SK-N-SH treated with all-trans-retinoic acid at 6 μM for 48 hours (cell line): Measurements from ENCODE around the gene ST14.

Experiments
- ARNTL ChIP-seq: fragments of 450-650 bp; formaldehyde crosslinking; IDR thresholded peaks from 2 replicates; pipeline ENCODE4 v1.5.0; 2020; ENCODE audit warnings: low read depth, mild to moderate bottlenecking, moderate library complexity, borderline replicate concordance
- CSDC2 ChIP-seq: fragments of 250-450 bp; sonication (Bioruptor Pico); IDR thresholded peaks from 2 replicates; pipeline ENCODE4 v1.5.0; 2020; ENCODE audit warnings: mild to moderate bottlenecking, moderate library complexity
- GLIS3 ChIP-seq: fragments of 250-450 bp; sonication (Bioruptor Pico); IDR thresholded peaks from 2 replicates; pipeline ENCODE4 v1.5.0; 2020; ENCODE audit warnings: mild to moderate bottlenecking, moderate library complexity
- ISL1 ChIP-seq: fragments of 250-450 bp; sonication (Bioruptor Pico); IDR thresholded peaks from 2 replicates; pipeline ENCODE4 v2.1.2; 2022; ENCODE audit warnings: mild to moderate bottlenecking, moderate library complexity
- POU6F1 ChIP-seq: fragments of 250-450 bp; sonication (Bioruptor Pico); IDR thresholded peaks from 2 replicates; pipeline ENCODE4 v1.8.0; 2021; ENCODE audit warnings: low read depth, mild to moderate bottlenecking, moderate library complexity, borderline replicate concordance
- RARB ChIP-seq: fragments of 250-450 bp; sonication (Bioruptor Pico); IDR thresholded peaks from 2 replicates; pipeline ENCODE4 v1.8.0; 2021; ENCODE audit warnings: mild to moderate bottlenecking, moderate library complexity
- TOX ChIP-seq: fragments of 250-450 bp; sonication (Bioruptor Pico); IDR thresholded peaks from 2 replicates; pipeline ENCODE4 v1.8.0; 2021; ENCODE audit warnings: mild to moderate bottlenecking, moderate library complexity, borderline replicate concordance
- ZC3H10 ChIP-seq: fragments of 250-450 bp; sonication (Bioruptor Pico); IDR thresholded peaks from 2 replicates; pipeline ENCODE4 v1.5.1; 2021; ENCODE audit warnings: mild to moderate bottlenecking, moderate library complexity
- ZFP30 ChIP-seq: fragments of 450-650 bp; formaldehyde crosslinking; IDR thresholded peaks from 2 replicates; pipeline ENCODE4 v1.5.0; 2022; ENCODE audit warnings: mild to moderate bottlenecking, moderate library complexity
- ZNF565 ChIP-seq: fragments of 450-650 bp; formaldehyde crosslinking; conservative IDR thresholded peaks from 2 replicates; pipeline ENCODE4 v1.5.0; 2020; ENCODE audit warnings: low read depth, mild to moderate bottlenecking, moderate library complexity
- ZNF70 ChIP-seq: fragments of 450-650 bp; formaldehyde crosslinking; IDR thresholded peaks from 2 replicates; pipeline ENCODE4 v1.5.0; 2020; ENCODE audit warnings: mild to moderate bottlenecking, moderate library complexity
- ZNF8 ChIP-seq: fragments of 450-650 bp; formaldehyde crosslinking; IDR thresholded peaks from 2 replicates; pipeline ENCODE4 v1.5.0; 2020; ENCODE audit warnings: mild to moderate bottlenecking, moderate library complexity
- TF ChIP-seq, protein P1 (sequence below): fragments of 250-450 bp; sonication (Bioruptor Pico); IDR thresholded peaks from 2 replicates; pipeline ENCODE4 v1.5.1; 2020; ENCODE audit warnings: low read depth, mild to moderate bottlenecking, moderate library complexity
- TF ChIP-seq, protein P2 (sequence below): fragments of 250-450 bp; sonication (Bioruptor Pico); IDR thresholded peaks from 2 replicates; pipeline ENCODE4 v1.8.0; 2020; ENCODE audit warnings: mild to moderate bottlenecking, moderate library complexity, borderline replicate concordance

DNA sequence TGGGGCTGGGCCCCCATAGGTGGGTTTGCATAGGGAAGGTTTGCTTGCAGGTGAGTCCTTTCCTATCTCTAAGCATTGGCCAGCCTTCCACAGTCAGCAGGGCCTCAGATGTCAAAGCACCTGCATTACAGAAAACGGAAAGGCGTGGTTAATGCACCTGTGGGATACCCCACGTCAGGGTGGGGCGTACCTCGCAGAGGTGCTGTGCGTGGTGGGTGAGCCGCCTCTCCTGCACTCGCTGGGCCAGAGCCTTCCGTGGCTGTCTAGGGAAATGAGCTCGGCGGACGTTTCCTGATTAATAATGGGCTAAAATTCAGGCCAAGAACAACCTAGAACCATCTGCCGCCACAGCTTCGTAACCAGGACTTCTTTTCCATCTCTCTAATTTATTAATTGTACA is 32.3 kb downstream of the ST14 start:
- TF ChIP-seq, protein P1, sequence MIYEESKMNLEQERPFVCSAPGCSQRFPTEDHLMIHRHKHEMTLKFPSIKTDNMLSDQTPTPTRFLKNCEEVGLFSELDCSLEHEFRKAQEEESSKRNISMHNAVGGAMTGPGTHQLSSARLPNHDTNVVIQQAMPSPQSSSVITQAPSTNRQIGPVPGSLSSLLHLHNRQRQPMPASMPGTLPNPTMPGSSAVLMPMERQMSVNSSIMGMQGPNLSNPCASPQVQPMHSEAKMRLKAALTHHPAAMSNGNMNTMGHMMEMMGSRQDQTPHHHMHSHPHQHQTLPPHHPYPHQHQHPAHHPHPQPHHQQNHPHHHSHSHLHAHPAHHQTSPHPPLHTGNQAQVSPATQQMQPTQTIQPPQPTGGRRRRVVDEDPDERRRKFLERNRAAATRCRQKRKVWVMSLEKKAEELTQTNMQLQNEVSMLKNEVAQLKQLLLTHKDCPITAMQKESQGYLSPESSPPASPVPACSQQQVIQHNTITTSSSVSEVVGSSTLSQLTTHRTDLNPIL (CRISPR knock-in tag), result no peak
- TF ChIP-seq ZNF565 (no peak), ZC3H10 (CRISPR knock-in tag) (no peak), POU6F1 (CRISPR knock-in tag) (no peak), TOX (no peak), RARB (CRISPR knock-in tag) (no peak), CSDC2 (no peak), ARNTL (CRISPR knock-in tag) (no peak), ZFP30 (CRISPR knock-in tag) (no peak), ZNF8 (no peak), ZNF70 (no peak), ISL1 (CRISPR knock-in tag) (no peak), GLIS3 (CRISPR knock-in tag) (no peak)
- TF ChIP-seq, protein P2, sequence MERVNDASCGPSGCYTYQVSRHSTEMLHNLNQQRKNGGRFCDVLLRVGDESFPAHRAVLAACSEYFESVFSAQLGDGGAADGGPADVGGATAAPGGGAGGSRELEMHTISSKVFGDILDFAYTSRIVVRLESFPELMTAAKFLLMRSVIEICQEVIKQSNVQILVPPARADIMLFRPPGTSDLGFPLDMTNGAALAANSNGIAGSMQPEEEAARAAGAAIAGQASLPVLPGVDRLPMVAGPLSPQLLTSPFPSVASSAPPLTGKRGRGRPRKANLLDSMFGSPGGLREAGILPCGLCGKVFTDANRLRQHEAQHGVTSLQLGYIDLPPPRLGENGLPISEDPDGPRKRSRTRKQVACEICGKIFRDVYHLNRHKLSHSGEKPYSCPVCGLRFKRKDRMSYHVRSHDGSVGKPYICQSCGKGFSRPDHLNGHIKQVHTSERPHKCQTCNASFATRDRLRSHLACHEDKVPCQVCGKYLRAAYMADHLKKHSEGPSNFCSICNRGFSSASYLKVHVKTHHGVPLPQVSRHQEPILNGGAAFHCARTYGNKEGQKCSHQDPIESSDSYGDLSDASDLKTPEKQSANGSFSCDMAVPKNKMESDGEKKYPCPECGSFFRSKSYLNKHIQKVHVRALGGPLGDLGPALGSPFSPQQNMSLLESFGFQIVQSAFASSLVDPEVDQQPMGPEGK (CRISPR knock-in tag), result no peak
